ENCODE measurements around the gene PPP2R5E.

- TF ChIP-seq SIN3A (IDR thresholded peaks at IDR 0.05; ENCODE audit: borderline replicate concordance, insufficient read depth, low read depth, low read length) (no peak), CTCF (IDR thresholded peaks at IDR 0.05) (no peak), POLR2AphosphoS5 (IDR thresholded peaks at IDR 0.05; ENCODE audit: low read depth, low read length) (no peak), REST (IDR thresholded peaks at IDR 0.05; ENCODE audit: insufficient read depth in 1 of 2, low read depth in 2 of 2, low read length in 1 of 2) (no peak)
Observed at GRCh38 chr14:63564318-63564717, 21.1 kb upstream of the PPP2R5E start.
